DND-41 (cell line): ENCODE results near the gene AP2B1.

Experiments
- CTCF ChIP-seq: IDR thresholded peaks from 2 replicates; pipeline ENCODE4 v1.5.1; 2012; ENCODE audit warnings: borderline replicate concordance, low read length, moderate library complexity, mild to moderate bottlenecking; ENCODE audit not compliant: poor library complexity, severe bottlenecking; ENCODE audit errors: extremely low read depth
- EZH2 ChIP-seq: IDR thresholded peaks from 3 replicates; pipeline ENCODE4 v1.6.1; 2012; ENCODE audit warnings: borderline replicate concordance, low read depth, mild to moderate bottlenecking, moderate library complexity, low read length, inconsistent platforms; ENCODE audit not compliant: severe bottlenecking

GRCh38 chr17:35740216-35740615 is 153.1 kb downstream of the AP2B1 start:
- no peak for TF ChIP-seq CTCF
- TF ChIP-seq EZH2: no peak
